Hepatocyte (in vitro differentiated cells): Measurements from ENCODE around the gene FAM20A.

Experiments
- EZH2 ChIP-seq: fragments of 200-600 bp; sonication (generic); IDR thresholded peaks from 2 replicates; pipeline ENCODE4 v1.6.1; 2016; ENCODE audit warnings: antibody characterized with exemption, mild to moderate bottlenecking, borderline replicate concordance
- TF ChIP-seq, protein P1 (sequence below): fragments of 200-600 bp; sonication (generic); IDR thresholded peaks from 2 replicates; pipeline ENCODE4 v1.5.1; 2016; ENCODE audit warnings: antibody characterized with exemption, mild to moderate bottlenecking; ENCODE audit not compliant: poor library complexity

DNA sequence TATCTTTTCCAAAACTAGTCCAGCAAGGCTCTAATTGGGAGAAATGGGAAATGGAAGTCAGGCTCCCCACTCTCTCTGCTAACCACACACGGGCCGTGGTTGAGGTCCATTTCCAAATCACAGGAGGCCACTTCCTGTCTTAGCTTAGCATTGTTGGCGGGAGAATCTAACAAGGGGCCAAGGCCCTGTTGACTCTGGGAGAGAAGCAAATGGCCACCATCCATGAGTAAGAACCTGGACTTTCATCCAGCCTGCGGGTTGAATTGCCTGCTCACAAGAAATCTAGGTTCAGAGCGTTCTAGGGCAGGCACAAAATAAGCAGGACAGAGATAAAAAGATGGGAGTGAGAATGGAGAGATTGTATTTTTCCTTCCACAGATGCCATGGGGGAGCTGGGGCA is 5.7 kb downstream of the FAM20A start:
- TF ChIP-seq, protein P1, sequence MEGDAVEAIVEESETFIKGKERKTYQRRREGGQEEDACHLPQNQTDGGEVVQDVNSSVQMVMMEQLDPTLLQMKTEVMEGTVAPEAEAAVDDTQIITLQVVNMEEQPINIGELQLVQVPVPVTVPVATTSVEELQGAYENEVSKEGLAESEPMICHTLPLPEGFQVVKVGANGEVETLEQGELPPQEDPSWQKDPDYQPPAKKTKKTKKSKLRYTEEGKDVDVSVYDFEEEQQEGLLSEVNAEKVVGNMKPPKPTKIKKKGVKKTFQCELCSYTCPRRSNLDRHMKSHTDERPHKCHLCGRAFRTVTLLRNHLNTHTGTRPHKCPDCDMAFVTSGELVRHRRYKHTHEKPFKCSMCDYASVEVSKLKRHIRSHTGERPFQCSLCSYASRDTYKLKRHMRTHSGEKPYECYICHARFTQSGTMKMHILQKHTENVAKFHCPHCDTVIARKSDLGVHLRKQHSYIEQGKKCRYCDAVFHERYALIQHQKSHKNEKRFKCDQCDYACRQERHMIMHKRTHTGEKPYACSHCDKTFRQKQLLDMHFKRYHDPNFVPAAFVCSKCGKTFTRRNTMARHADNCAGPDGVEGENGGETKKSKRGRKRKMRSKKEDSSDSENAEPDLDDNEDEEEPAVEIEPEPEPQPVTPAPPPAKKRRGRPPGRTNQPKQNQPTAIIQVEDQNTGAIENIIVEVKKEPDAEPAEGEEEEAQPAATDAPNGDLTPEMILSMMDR: no peak
- TF ChIP-seq EZH2: no peak
